Stimulated activated CD4-positive, alpha-beta T cell treated with anti-CD3 and anti-CD28 coated beads, Interleukin-1b, Interleukin-23, amount 100 ng/mL, for 24 hours (primary cell): ENCODE measurements around the gene DNASE1L3.
"Not testable (repeated sequence)": the region's sequence is repeated elsewhere in the genome, so short reads cannot be mapped to it uniquely, and the experiment has no call there.

Experiments used
- DNase-seq, 4 experiments: peaks; one replicate each; pipeline ENCODE4 v3.0.0-alpha.2; 2020; ENCODE audit warnings: low read depth in 4 of 4, low spot score in 1 of 4

DNASE1L3 gene, protein sequence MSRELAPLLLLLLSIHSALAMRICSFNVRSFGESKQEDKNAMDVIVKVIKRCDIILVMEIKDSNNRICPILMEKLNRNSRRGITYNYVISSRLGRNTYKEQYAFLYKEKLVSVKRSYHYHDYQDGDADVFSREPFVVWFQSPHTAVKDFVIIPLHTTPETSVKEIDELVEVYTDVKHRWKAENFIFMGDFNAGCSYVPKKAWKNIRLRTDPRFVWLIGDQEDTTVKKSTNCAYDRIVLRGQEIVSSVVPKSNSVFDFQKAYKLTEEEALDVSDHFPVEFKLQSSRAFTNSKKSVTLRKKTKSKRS

DNA sequence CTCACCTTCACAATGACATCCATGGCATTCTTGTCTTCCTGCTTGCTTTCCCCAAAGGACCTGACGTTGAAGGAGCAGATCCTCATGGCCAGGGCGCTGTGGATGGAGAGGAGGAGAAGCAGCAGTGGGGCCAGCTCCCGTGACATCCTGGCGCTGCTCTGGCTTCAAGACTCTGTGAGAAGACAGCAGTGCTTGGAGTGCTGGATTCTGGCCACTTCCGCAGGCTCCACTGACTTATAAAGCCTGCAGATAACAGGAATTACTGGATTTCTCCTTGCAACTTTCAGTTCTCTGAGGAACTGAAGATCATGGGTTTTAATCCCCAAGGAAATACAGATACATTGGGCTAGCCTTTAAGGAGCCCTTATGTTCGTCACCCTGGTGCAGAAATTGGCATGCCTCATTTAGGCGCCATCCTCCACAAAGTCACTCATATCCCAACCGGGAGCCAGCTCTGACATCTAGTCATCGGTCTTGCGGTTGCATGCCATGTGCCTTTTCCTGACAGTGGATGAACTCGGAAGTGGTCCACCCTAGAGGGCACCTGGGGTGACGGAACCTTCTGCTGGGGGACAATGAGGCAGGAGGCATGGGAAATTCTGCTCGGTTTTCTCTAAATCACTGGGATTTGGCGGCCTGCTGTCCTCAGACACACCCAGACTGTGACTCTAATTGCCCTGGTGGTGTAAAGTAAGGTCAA lies at the start of gene DNASE1L3:
TSS of gene DNASE1L3 (minus strand) at position 212 of the 700 bp plus-strand sequence. CDS start at position 146, 66 bp downstream.
- DNase-seq = no peak

DNA sequence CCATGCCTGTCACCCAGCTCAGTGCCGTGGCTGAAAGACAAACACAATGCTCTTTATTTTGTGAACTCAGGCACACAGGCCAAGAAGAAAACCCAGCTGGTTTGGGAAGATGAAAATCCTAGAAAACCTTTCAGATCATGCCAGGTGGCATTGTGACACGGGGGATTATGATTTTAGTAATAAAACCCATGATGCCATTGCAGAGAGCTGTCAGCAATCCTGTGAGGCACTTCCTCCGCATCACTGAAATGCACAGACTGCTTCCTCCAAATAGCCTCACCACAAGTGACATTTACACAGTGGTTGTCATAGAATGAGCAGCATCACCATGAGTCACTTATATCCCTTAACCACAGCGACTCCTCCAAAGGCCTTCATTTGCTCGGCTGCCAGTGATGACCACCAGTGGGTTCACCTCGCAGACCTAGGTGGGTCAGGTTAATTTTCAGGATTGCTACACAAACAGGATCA lies 49.5 kb upstream of the DNASE1L3 start:
- DNase-seq = no peak

DNA sequence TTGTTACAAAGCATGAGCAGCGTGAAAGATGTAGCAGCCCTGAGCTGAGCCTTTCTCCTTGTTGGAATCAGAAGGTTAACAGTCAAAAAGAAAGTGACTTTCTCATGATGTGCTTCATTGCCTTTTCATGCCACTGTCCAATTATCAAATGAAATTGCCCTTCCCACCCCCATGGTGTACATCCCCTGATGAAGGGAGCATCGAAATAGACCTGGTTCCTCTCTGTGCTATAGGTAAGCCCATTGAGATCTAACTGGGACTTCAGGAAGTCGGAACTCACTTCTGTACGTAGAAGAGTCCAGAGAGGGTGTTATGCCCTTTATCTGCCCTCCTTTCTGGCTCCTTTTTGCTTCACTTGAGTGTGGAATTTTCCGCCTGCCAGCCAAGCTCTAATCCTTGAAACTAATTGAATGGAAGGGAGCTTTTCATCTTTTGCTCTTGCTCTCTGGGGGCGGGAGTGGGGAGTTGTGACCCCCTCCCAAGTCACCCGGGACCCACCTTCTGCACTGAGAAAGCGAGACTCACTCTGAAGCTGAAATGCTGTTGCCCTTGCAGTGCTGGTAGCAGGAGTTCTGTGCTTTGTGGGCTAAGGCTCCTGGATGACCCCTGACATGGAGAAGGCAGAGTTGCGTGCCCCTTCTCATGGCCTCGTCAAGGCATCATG lies 47.8 kb upstream of the DNASE1L3 start:
- DNase-seq = no peak

DNA sequence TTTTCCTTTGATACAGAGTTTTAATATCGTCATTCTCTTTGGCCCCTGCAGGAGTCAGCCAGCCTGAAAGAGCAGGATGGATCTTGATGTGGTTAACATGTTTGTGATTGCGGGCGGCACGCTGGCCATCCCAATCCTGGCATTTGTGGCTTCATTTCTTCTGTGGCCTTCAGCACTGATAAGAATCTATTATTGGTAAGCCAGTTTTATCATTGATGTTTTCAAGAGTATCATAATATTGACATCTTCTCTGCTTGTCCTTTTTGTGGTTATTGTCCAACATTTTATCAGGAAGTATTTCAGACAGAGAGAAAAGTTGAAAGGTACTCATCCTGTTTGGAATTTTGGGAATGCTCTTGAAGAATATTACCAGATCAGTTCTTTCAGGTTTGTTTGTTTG lies 45.7 kb upstream of the DNASE1L3 start:
- DNase-seq = no peak

DNA sequence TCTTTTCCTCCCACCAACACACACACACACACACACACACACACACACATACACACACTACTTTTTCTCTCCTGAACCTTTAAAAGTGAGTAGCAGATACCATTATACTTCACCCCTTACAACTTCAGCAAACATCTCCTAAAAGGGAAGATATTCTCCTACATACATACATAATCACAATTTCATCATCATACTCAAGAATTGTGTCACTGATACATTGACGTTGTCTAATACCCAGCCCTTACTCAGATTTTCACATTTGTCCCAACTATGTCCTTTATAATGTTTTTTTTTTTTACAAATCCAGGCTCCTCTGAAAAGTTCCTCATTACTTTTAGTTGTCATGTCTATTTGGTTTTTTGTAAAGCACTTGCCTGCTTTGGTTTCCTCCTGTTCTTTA lies 45.3 kb upstream of the DNASE1L3 start:
- DNase-seq = no peak

DNA sequence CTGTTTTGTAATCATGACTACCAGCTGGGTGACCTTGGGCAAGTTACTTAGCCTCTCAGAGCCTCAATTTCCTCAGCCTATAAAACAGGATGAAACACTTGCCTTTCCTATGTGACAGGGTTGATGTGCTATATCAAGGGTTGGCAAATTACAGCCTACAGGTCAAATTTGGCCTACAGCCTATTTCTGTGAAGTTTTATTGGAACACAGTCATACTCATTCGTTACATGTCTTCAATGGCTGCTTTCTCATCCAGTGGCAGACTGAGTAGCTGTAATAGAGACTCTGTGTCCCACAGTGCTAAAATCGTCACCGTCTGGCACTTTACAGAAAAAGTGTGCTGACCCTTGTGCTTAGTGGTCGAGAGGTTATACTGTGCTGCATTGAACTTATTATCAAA lies 43.4 kb upstream of the DNASE1L3 start:
- no peak for DNase-seq

DNA sequence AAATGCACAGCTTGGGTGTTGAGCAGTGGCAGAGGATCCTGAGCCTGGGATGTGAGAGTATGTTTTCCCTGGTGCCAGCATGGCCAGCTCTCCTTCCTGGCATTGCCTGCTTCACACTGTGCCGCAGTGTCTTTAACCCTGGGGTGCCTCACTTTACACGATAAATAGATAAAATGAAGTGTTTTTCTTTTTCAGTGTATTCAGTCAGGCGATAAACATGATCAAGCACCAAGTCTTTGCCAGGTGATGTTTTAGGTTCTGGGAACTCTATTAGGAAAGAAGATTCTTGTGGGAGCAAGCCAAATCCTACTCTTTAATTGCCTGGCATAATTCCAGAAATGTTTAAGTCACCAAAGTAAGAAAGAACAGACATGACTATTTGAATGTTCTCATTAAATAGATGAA lies 40.9 kb upstream of the DNASE1L3 start:
- no peak for DNase-seq

DNA sequence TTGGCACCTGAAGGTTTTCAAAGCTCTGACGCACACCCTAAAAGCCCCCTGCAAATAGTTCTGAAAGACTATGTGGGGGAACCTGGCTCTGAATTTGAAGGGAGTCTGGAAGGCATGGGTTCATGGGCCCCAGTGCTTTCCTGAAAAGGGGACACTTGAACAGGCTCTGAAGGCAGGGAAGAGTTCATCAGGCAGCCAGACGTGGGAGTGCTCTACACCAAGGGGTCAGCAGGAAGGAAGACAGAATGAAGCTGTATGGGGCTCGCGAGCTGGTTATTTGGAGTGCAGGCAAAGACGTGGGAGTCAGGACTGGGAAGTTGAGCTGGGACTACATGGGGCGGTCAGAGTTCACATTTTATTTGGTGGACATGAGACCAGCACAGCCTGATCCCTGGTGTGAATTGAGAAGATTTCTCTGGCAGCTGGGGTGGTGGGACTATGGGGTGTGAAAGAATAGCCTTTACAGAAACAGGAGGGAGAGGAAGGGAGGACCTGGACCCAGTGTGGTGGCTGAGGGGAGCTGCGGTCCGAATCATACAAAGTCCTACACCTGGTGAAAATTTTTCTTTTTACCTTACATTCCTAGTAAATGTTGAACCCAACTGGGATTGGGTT lies 39.4 kb upstream of the DNASE1L3 start:
- DNase-seq = no peak

DNA sequence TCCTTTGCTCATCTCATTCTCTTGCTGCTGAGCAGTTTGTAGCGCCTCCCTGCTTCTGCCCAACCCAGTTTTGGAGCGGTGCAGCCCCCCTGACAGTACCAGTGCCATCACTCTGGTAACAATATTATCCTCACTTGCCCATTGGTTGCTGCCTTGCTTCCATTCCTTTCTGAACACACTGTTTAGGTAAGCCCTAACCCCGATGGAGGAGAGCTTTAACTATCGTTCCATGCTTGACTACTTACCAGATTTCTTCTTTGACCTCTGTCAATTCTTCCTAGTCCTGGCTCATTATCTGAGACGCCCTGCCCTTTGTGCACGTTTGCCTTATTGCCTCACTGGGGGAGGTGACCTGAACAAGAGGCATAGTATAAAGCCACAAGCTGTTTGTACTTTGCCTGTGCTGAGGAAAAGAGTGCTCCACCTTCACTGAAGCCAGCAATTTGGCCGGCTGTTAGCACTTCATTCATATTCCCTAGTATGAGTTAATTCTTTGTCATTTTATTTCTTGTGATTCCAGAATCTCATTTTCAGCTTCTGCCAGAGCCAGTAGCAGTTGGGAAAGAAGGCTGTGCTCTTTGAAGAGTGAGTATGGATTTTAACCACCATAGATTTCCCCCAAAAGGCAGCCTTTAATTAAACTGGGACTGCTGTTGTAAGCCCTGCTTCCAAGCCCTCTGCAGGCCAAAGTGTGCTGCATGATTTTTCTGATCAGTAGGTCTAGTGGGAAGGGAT lies 38.8 kb upstream of the DNASE1L3 start:
- DNase-seq = no peak

DNA sequence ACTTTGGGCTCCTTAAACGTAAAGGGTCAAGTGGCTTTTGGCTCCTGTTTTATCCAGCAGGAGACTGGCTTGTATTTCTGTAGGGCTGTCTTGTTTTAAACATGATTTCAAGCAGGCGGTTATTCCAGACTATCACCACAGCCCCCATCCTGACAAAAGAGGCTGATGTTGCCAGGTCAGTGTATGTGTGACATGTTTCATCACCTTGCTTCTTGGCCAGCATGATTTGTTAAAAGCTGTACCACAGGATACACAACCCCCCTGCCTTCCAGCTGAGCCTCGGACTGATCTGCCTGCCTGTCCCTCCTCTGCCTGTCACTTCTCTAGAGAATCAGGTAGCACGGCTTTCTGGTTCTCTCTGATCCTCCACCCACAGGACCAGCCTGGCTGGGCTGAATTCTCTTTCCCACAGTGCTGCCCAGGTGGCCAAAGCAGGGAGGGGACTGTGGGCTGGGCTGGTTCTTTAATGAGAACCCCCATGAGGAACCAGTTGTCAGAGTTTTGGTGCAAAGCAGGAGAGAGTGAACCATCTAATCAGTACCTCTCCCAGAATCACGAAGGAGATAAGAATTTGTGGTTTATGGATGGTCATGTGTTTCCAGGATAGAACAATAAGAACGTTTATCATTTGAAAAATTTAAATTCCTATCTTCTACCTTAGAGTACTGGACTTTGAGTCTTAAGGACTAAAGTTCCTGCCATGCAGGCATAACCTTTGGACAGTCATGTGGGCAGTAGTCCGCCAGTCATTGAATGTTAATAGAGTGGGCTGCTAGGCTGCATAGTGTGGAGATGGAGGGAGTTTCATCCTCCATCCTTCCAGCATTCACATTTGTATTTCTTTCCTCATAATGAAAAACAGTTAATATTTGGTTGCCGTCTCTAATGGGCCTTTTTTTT lies 35.6 kb upstream of the DNASE1L3 start:
- no peak for DNase-seq

DNA sequence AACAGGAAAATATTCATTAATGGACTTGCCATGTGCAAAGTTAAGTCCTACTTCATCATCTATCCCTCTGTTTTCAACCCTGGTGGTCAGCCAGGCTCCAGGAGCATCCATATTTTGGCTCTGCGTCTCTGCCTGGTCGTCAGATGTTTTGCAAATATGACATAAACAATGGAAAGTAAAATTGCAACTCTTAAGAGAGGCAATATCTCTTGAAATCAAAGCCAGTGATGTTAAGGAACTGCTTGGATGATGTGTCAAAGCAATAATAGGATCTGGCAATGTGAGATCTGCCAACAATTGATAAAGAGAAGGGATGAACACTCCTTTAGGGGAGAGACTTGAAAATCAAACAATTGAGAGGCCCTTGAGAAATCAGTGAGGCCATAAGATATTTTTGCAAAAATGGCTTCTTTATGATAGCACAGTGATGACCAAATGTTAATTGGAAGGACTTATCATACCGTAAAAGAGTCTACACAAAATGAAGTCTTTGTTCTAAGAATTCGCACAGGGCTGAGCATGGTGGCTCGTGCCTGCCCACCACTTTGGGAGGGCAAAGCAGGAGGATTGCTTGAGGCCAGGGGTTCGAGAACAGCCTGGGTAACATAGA lies 33.3 kb upstream of the DNASE1L3 start:
- no peak for DNase-seq

DNA sequence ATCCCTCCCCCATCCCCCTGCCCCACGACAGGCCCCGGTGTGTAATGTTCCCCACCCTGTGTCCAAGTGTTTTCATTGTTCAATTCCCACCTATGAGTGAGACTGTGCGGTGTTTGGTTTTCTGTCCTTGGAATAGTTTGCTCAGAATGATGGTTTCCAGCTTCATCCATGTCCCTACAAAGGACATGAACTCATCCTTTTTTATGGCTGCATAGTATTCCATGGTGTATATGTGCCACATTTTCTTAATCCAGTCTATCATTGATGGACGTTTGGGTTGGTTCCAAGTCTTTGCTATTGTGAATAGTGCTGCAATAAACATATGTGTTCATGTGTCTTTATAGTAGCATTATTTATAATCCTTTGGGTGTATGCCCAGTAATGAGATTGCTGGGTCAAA lies 32.1 kb upstream of the DNASE1L3 start:
- not testable (repeated sequence) for DNase-seq

DNA sequence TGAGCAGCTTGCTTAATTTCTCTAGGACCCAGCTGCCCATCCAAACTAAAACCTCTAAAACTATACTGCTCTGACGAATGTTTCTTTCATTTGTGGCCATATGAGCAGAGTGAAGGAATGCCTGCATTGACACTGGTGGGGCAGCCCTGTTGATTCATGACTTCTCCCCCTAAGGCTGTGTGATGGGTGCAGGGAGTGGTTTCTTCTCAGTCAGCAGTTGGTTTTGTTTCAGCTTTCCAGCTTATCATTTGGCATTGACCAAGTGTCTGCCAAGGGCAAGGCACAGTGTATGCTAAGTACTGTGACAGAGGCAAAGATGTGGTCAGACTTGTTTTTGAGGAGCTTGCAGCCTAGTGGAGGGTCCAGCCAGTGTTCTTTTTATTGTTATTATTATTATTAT lies 31.6 kb upstream of the DNASE1L3 start:
- DNase-seq = no peak

DNA sequence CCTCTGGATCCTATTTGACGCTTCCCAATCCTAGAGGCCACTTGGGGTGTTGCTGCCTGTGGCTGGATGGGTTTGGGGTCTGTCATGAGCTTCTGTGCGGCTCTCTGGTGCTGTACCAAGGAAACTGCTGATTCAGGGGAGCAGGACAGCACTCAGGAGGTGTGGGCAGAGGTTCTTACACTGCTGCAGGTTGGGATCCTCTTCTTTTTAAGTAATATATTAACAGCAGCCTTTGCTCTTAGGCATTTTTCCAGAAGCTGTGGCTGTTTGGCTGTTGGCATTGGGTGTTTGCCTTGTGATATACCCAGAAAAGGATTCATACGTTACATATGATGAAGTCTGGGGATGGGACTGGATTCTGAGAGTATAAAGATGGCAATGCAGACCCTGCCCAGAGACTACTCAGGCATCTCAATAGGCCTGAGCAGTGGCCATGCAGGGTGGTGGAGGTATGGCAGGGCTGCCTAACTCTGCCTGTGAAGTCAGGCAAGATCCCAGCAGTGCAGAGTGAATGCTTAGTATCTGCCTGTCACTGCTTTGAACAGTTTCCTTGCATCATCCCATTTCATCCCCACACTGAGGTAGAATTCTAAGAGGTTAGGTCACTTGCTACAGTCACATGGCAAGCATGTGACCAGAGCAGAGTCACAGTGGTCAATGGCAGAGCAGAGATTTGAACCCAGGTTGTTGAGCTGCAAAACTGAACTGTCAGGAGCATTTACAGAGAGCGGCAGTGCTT lies 30.7 kb upstream of the DNASE1L3 start:
- DNase-seq = no peak

DNA sequence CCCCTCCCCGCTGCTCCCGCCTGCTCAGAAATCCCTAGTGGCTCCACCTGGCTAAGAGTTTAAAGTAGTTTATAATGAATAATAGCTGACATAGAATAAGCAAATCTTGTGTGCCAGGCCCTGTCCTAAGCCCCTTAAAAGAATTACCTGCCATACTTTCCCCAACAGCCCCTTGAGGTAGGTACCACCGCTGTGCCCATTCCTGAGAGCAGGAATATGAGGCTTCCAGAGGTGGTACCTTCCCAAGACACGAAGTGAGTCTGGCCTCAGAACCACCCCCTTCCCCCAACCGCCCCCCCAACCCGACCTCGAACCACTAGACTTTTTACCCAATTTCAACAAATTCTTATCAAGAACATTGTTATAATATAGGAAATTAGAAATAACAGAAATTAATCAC lies 28.1 kb upstream of the DNASE1L3 start:
- DNase-seq = no peak

DNA sequence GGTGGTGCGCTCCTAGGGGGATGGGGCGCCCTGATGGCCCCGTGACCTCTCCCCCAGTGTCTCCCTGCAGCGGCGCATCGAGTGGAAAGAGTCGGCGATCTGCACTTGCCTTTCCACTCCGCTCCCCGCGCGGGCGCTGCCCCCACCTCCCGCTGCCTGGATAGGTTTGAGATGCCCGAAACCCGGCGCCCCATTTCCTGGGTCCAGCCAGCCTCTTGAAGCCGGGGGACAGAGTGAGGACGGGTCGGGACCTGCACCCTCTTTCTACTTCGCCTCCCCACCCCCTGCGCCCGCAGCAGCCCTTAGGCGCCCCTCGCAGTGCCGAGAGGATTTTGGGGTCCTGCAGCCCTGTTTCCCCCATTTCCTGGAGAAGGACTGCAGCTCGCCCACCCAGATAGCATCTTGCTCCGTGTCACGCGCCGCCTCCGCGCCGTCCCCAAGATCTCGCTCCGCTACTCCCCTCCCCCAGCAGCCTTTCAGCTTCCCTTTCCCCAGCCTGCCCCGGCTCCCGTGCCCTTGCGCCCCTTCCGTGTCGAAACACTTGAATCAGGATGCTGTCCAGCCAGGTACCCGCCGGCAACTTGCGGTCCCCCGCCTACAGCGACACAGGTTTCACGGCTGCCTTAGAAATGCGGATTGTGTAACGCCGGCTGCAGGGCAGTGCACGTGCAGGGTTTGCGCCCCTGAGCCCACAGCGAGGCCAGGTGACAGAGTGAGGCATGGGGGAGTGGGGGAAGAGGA lies 27.3 kb upstream of the DNASE1L3 start:
- peak in 3 of 4 experiments; percentile 16 to 35 (median 26) for DNase-seq

DNA sequence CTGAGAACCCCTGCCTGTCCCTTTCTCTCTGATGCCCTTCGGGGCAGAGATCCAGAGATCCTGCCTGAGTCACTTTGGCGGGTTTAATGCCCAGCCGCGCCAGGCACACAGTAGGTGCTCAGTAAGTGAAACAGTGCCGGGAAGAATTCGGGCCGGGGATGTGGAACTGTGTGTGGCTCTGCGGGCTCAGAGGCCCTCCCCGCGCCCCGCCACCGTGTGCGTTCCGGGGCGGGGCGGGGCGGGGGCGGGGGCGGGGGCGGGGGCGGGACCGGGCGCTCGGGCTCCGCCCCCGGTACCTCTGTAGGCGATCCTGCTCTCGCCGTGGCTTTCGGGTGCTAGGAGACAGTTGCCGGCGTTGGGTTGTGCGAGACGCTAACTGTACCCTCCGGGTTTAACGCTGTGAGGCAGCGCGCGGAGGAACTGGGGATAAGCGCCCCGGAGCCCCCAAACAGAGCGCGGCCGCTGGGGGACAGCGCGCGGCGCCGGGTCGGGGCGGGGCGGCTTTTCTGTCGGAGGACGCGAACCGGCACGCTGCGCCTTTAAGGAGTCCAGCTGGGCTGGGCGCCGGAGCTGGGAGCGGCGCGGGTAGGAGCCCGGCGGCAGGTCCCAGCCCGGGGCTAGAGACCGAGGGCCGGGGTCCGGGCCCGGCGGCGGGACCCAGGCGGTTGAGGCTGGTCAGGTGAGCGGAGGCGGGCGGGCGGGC lies 26.6 kb upstream of the DNASE1L3 start, which contains the start of gene ABHD6:
TSS of gene ABHD6 (plus strand) at position 555 of the 703 bp plus-strand sequence. CDS start 18,795 bp downstream, outside the sequence.
- peak; percentile 54 to 72 (median 66) for DNase-seq
